Cortex of kidney (tissue), 1 donor: ENCODE measurements around the gene CDC37L1.

ENCODE experiments used
- DNase-seq: peaks from one replicate; lab custom pipeline; 2025; lab: John Stamatoyannopoulos, UW

The CDC37L1 gene

GRCh38 chr9:4669890-4670289, 9.5 kb upstream of the CDC37L1 start:
- no peak for DNase-seq

- no peak for DNase-seq
Measured at GRCh38 chr9:4670591-4670990, 8.8 kb upstream of the CDC37L1 start.

GRCh38 chr9:4671737-4672136, 7.6 kb upstream of the CDC37L1 start:
- no peak for DNase-seq

GRCh38 chr9:4674783-4675182, 4.6 kb upstream of the CDC37L1 start:
- no peak for DNase-seq

- DNase-seq, result no peak
Measured at GRCh38 chr9:4677392-4677791, 2.0 kb upstream of the CDC37L1 start.

- no peak for DNase-seq
Measured at GRCh38 chr9:4678679-4679267, 596 bp upstream of the CDC37L1 start.

GRCh38 chr9:4680173-4680525, 780 bp downstream of the CDC37L1 start:
- DNase-seq, result no peak

GRCh38 chr9:4680750-4681149, 1.4 kb downstream of the CDC37L1 start:
- no peak for DNase-seq

- no peak for DNase-seq
Measured at GRCh38 chr9:4684820-4685219, 5.5 kb downstream of the CDC37L1 start.

GRCh38 chr9:4686112-4686511, 6.7 kb downstream of the CDC37L1 start:
- DNase-seq, result no peak

GRCh38 chr9:4686584-4686983, 7.2 kb downstream of the CDC37L1 start:
- DNase-seq, result no peak

- DNase-seq, result no peak
Measured at GRCh38 chr9:4689021-4689420, 9.7 kb downstream of the CDC37L1 start.

- no peak for DNase-seq
Measured at GRCh38 chr9:4689687-4690104, 10.3 kb downstream of the CDC37L1 start.

GRCh38 chr9:4690144-4690543, 10.8 kb downstream of the CDC37L1 start:
- no peak for DNase-seq

GRCh38 chr9:4691795-4692194, 12.4 kb downstream of the CDC37L1 start:
- DNase-seq, result no peak

GRCh38 chr9:4700091-4700490, 20.7 kb downstream of the CDC37L1 start:
- DNase-seq, result no peak

GRCh38 chr9:4700932-4701331, 21.6 kb downstream of the CDC37L1 start:
- DNase-seq, result no peak

- DNase-seq, result no peak
Measured at GRCh38 chr9:4701526-4701925, 22.2 kb downstream of the CDC37L1 start.

GRCh38 chr9:4704129-4704528, 24.8 kb downstream of the CDC37L1 start:
- no peak for DNase-seq

- no peak for DNase-seq
Measured at GRCh38 chr9:4706021-4706420, 26.7 kb downstream of the CDC37L1 start.

- DNase-seq, result no peak
Measured at GRCh38 chr9:4706971-4707622, 27.7 kb downstream of the CDC37L1 start.

- no peak for DNase-seq
Measured at GRCh38 chr9:4709380-4709779, 30.0 kb downstream of the CDC37L1 start.

GRCh38 chr9:4713849-4714248, 34.5 kb downstream of the CDC37L1 start:
- DNase-seq, result no peak
